ENCODE measurements around the gene AUNIP. TPM values are rescaled to one million over a fixed set of nuclear protein-coding genes. Genes with fewer than 3 reads are reported as not detected.

AUNIP gene
- total RNA-seq, 1 experiment from 2014 or later: 12.1 TPM

GRCh38 chr1:25803368-25803767 is 55.9 kb downstream of the AUNIP start:
- Histone ChIP-seq H2AFZ (ENCODE audit: low read depth, low read length, poor library complexity, severe bottlenecking) (no peak overlapping the region), H3K36me3 (ENCODE audit: control insufficient read depth in 1 of 2, insufficient read depth in 2 of 2, low read length in 2 of 2) (no peaks in the 10 kb centered on the region), H3K4me2 (ENCODE audit: low read length) (no peak overlapping the region), H3K27me3 (ENCODE audit: insufficient read depth, low read length) (no peaks in the 10 kb centered on the region), H3K9me2 (ENCODE audit: insufficient read depth) (no peaks in the 10 kb centered on the region), H3K9me3 (ENCODE audit: control insufficient read depth in 1 of 2, insufficient read depth in 1 of 2, low read depth in 1 of 2, low read length in 2 of 2) (no peaks in the 10 kb centered on the region), H4K20me1 (ENCODE audit: insufficient read depth) (no peaks in the 10 kb centered on the region), H3K4me1 (ENCODE audit: control insufficient read depth in 1 of 2, insufficient read depth in 2 of 2, low read length in 2 of 2) (peaks cover 5 to 13% of the 10 kb centered on the region in 2 experiments; a peak in 3 of 4 replicates), H3K9ac (ENCODE audit: low read length) (no peak overlapping the region), H3K27ac (ENCODE audit: low read depth, low read length) (no peak overlapping the region), H3K4me3 (replicated peaks in 1 of 2; ENCODE audit: low read depth in 1 of 2, low read length in 2 of 2) (no peak overlapping the region), H3K79me2 (ENCODE audit: insufficient read depth, low read length) (no peaks in the 10 kb centered on the region)
- POLR2A ChIA-PET: no interaction called here
- TF ChIP-seq ZBTB33 (IDR thresholded peaks at IDR 0.05; ENCODE audit: extremely low read depth, insufficient replicate concordance, low read length) (no peak), YY1 (IDR thresholded peaks at IDR 0.05; ENCODE audit: extremely low read depth, insufficient replicate concordance, low read depth, low read length) (no peak), CEBPB (IDR thresholded peaks at IDR 0.05; ENCODE audit: low read depth) (no peak), EZH2 (IDR thresholded peaks at IDR 0.05) (no peak), FOSL1 (IDR thresholded peaks at IDR 0.05; ENCODE audit: low read depth) (no peak), POLR2AphosphoS5 (IDR thresholded peaks at IDR 0.05; ENCODE audit: low read depth, low read length) (no peak), POLR2A (IDR thresholded peaks at IDR 0.05; ENCODE audit: borderline replicate concordance, extremely low read depth, insufficient read depth, insufficient read length) (no peak), SIN3A (IDR thresholded peaks at IDR 0.05; ENCODE audit: low read depth) (no peak), REST (IDR thresholded peaks at IDR 0.05; ENCODE audit: low read depth) (no peak), CBX3 (IDR thresholded peaks at IDR 0.05; ENCODE audit: low read depth) (no peak), ZFX (IDR thresholded peaks at IDR 0.05) (no peak), MAX (IDR thresholded peaks at IDR 0.05) (no peak), JUND (IDR thresholded peaks at IDR 0.05) (no peak), SRF (IDR thresholded peaks at IDR 0.05; ENCODE audit: low read depth) (no peak), TCF7L2 (IDR thresholded peaks at IDR 0.05; ENCODE audit: borderline replicate concordance, extremely low read depth, insufficient read depth, insufficient read length) (no peak), ATF3 (IDR thresholded peaks at IDR 0.05) (no peak)
- DNase-seq (ENCODE audit: low read depth, low spot score) (no peak), ATAC-seq (no peak)
- CTCF ChIA-PET: no interaction called here
- no TSS peak for BruUV-seq (replicated peaks)
- RAD21 ChIA-PET (ENCODE audit: low non-redundant PET in 1 of 2, low total read pairs in 2 of 2, uncharacterized antibody in 2 of 2, unreplicated experiment in 2 of 2): no interaction called here
- intact Hi-C loops (cut with micrococcal nuclease): no loop called here

Measured in HCT116 (cell line).